K562 (cell line): ENCODE results near the gene REC8. TPM values are rescaled to one million over a fixed set of nuclear protein-coding genes. Genes with fewer than 3 reads are reported as not detected.

ENCODE experiments used
- ATAC-seq: fragments of 200-7000 bp; cut with Tn5 transposase; 3 replicates; pipeline ENCODE4 v1.9.1; 2020; ENCODE audit warnings: moderate library complexity
- BruUV-seq: library from RNA; stranded (reverse); fragments of 400-500 nt; replicated peaks from 2 replicates; lab custom pipeline; 2021; lab: Mats Ljungman, UMichigan
- CTCF ChIA-PET: fragments of 300-600 bp; formaldehyde crosslinking; extraction: SDS; loops from one replicate; lab custom pipeline; 2021; ENCODE audit warnings: low intra/inter-chr PET ratio; lab: Yijun Ruan, JAX
- POLR2A ChIA-PET: fragments of 300-600, 350-650 bp; sonication (Branson Sonifier 250); formaldehyde crosslinking; extraction: SDS; loops from one replicate; lab custom pipeline; 2021; ENCODE audit warnings: antibody characterized with exemption, inconsistent platforms; lab: Yijun Ruan, JAX
- DNase-seq, 4 experiments: peaks; one replicate each; pipeline versions ENCODE4 v3.0.0 to v3.0.0-alpha.2; 2011 to 2018; ENCODE audit warnings: low spot score in 3 of 4, mixed read lengths in 3 of 4; ENCODE audit errors: extremely low read depth in 1 of 4
- FAIRE-seq: peaks from 2 replicates; lab custom pipeline; 2011; peaks lifted over from hg19 to GRCh38; lab: Jason Lieb, UNC
- H2AFZ ChIP-seq: 2 replicates; pipeline ENCODE4 v1.6.0; 2011; ENCODE audit warnings: low read depth, low read length, control low read depth, inconsistent platforms
- H3K27ac ChIP-seq: fragments of 200-600 bp; 3 replicates; pipeline ENCODE4 v1.8.0; 2011; ENCODE audit warnings: low read depth, mild to moderate bottlenecking, control low read depth, inconsistent platforms, low read length, moderate library complexity, mixed read lengths; ENCODE audit errors: extremely low read depth
- H3K27me3 ChIP-seq, 2 experiments: fragments of 300-600 bp in 1 of 2; 2 replicates in 1 of 2; 3 replicates in 1 of 2; pipeline versions ENCODE4 v1.6.0 to v1.8.0; 2011; ENCODE audit warnings: inconsistent platforms in 2 of 2, low read length in 2 of 2, mild to moderate bottlenecking in 1 of 2, mixed read lengths in 1 of 2, moderate library complexity in 1 of 2; ENCODE audit not compliant: control insufficient read depth in 2 of 2, insufficient read depth in 2 of 2
- H3K36me3 ChIP-seq: fragments of 300-600 bp; 3 replicates; pipeline ENCODE4 v1.8.0; 2011; ENCODE audit warnings: mild to moderate bottlenecking, low read length, inconsistent platforms; ENCODE audit not compliant: control insufficient read depth, insufficient read depth
- H3K4me1 ChIP-seq, 2 experiments: fragments of 200-600 bp in 1 of 2; replicated peaks in 1 of 2; 2 replicates in 1 of 2; 3 replicates in 1 of 2; pipeline versions ENCODE4 v1.5.1 to v1.8.0; 2011; ENCODE audit warnings: inconsistent platforms in 2 of 2, low read length in 2 of 2, mild to moderate bottlenecking in 1 of 2, mixed read lengths in 1 of 2, moderate library complexity in 1 of 2; ENCODE audit not compliant: control insufficient read depth in 2 of 2, insufficient read depth in 2 of 2
- H3K4me2 ChIP-seq: 2 replicates; pipeline ENCODE4 v1.6.1; 2011; ENCODE audit warnings: low read length, control low read depth, inconsistent platforms, mixed read lengths; ENCODE audit not compliant: insufficient read depth
- H3K4me3 ChIP-seq: fragments of 200-600 bp; sonication (generic), shearing (Covaris generic); 2 replicates; pipeline ENCODE4 v1.5.1; 2016; ENCODE audit warnings: control low read depth, inconsistent platforms
- H3K79me2 ChIP-seq: fragments of 200-600 bp; 3 replicates; pipeline ENCODE4 v1.8.0; 2011; ENCODE audit warnings: low read length, inconsistent platforms; ENCODE audit not compliant: control insufficient read depth, insufficient read depth
- H3K9ac ChIP-seq, 2 experiments: 2 replicates each; pipeline versions ENCODE4 v1.6.0 to v1.6.1; 2011; ENCODE audit warnings: low read depth in 2 of 2, low read length in 2 of 2, control low read depth in 1 of 2, inconsistent platforms in 1 of 2, mild to moderate bottlenecking in 1 of 2, mixed read lengths in 1 of 2; ENCODE audit not compliant: insufficient read depth in 1 of 2
- H3K9me1 ChIP-seq: one replicate; pipeline ENCODE4 v1.6.0; 2011; ENCODE audit warnings: inconsistent platforms, mild to moderate bottlenecking, low read length, moderate library complexity; ENCODE audit not compliant: control insufficient read depth, insufficient read depth
- H3K9me3 ChIP-seq: replicated peaks from 2 replicates; pipeline ENCODE4 v1.5.1; 2011; ENCODE audit warnings: low read depth, low read length, inconsistent platforms; ENCODE audit not compliant: control insufficient read depth, insufficient read depth
- H4K20me1 ChIP-seq: replicated peaks from 2 replicates; pipeline ENCODE4 v1.6.1; 2011; ENCODE audit warnings: low read length, inconsistent platforms, mixed read lengths; ENCODE audit not compliant: control insufficient read depth, insufficient read depth
- CSDE1 ChIP-seq, 2 experiments: fragments of 450-650 bp; IDR thresholded peaks; 2 replicates each; pipeline ENCODE4 v1.6.1; 2016; ENCODE audit warnings: mild to moderate bottlenecking in 1 of 2
- RAD51 ChIP-seq: fragments of 450-650 bp; IDR thresholded peaks from 2 replicates; pipeline ENCODE4 v1.7.1; 2016; ENCODE audit warnings: low read depth, mild to moderate bottlenecking, borderline replicate concordance
- ZNF780A ChIP-seq: fragments of 250-450 bp; sonication (Bioruptor Pico); IDR thresholded peaks from 2 replicates; pipeline ENCODE4 v1.5.0; 2021; ENCODE audit warnings: mild to moderate bottlenecking
- WGBS: fragments of 100-300 bp; shearing (Covaris generic); methylation state at CpG from one replicate; pipeline ENCODE4 v1.1.6; 2016; ENCODE audit warnings: low coverage, mixed read lengths; ENCODE audit not compliant: insufficient coverage; ENCODE audit errors: missing lambda C conversion rate; 5-methylcytosine and 5-hydroxymethylcytosine counted together
- in situ Hi-C: fragments of 300-500 bp; cut with MboI; formaldehyde crosslinking; loops from 4 replicates; pipeline ENCODE4 v1.15.0; 2018; ENCODE audit warnings: inconsistent platforms, mixed read lengths
- intact Hi-C: fragments of 100-400 bp; cut with micrococcal nuclease; formaldehyde crosslinking; loops from 2 replicates; pipeline ENCODE4 v1.14.2; 2022
- polyA plus RNA-seq, 8 experiments: library from polyadenylated mRNA; depleted of rRNA in 4 of 8; stranded (reverse) in 5 of 8; unstranded in 3 of 8; fragments of >200 nt; fragmentation: Nextera tagmentation in 2 of 8; fragmentation: Illumina TruSeq in 1 of 8; extraction: Ambion mirVana in 2 of 8; extraction: Trizol in 1 of 8; gene quantifications; 2 replicates each; pipeline versions ENCODE4 v1.2.1 to v1.2.3, GENCODE V29; 2011 to 2014; ENCODE audit warnings: inconsistent platforms in 1 of 8, missing spikeins in 1 of 8
- total RNA-seq, 7 experiments: library from RNA; depleted of rRNA in 6 of 7; stranded (reverse); fragments of >200 nt in 6 of 7; fragmentation: Illumina TruSeq in 2 of 7; extraction: Trizol in 2 of 7; gene quantifications; 2 replicates each; pipeline versions ENCODE4 v1.2.1 to v1.2.3, GENCODE V29; 2011 to 2021; ENCODE audit warnings: low replicate concordance in 1 of 7
- TF ChIP-seq, protein P1 (sequence below), 2 experiments: fragments of 450-650 bp in 1 of 2; IDR thresholded peaks; 2 replicates each; pipeline ENCODE4 v1.6.1; 2011 to 2017; ENCODE audit warnings: low read depth in 2 of 2, antibody characterized with exemption in 1 of 2, borderline replicate concordance in 1 of 2, low read length in 1 of 2, mild to moderate bottlenecking in 1 of 2, mixed read lengths in 1 of 2; ENCODE audit not compliant: control insufficient read depth in 1 of 2

REC8 gene
- total and polyA plus RNA-seq, 9 of the 15 experiments (the other 6 are each of a cell fraction or from before 2014, with no cell fraction given) = 0.11 to 2.5 (median 0.85) TPM

DNA sequence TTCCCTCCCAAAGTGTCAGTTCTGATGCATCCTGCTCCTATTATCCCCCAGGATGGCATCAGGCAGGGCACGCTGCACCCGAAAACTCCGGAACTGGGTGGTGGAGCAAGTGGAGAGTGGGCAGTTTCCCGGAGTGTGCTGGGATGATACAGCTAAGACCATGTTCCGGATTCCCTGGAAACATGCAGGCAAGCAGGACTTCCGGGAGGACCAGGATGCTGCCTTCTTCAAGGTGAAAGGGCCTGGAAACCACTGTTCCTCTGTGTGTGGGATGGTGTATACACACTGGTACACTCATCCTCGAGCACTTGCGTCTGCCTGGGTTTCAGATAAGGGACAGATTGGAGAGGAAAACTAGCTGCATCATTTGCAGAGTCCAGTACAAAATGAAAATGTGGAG lies 9.8 kb upstream of the REC8 start (continued):
- TF ChIP-seq, protein P1, sequence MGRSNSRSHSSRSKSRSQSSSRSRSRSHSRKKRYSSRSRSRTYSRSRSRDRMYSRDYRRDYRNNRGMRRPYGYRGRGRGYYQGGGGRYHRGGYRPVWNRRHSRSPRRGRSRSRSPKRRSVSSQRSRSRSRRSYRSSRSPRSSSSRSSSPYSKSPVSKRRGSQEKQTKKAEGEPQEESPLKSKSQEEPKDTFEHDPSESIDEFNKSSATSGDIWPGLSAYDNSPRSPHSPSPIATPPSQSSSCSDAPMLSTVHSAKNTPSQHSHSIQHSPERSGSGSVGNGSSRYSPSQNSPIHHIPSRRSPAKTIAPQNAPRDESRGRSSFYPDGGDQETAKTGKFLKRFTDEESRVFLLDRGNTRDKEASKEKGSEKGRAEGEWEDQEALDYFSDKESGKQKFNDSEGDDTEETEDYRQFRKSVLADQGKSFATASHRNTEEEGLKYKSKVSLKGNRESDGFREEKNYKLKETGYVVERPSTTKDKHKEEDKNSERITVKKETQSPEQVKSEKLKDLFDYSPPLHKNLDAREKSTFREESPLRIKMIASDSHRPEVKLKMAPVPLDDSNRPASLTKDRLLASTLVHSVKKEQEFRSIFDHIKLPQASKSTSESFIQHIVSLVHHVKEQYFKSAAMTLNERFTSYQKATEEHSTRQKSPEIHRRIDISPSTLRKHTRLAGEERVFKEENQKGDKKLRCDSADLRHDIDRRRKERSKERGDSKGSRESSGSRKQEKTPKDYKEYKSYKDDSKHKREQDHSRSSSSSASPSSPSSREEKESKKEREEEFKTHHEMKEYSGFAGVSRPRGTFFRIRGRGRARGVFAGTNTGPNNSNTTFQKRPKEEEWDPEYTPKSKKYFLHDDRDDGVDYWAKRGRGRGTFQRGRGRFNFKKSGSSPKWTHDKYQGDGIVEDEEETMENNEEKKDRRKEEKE (IDR thresholded peaks at IDR 0.05; ENCODE audit: borderline replicate concordance in 1 of 2, control insufficient read depth in 1 of 2, low read depth in 2 of 2, low read length in 1 of 2) = no peak

DNA sequence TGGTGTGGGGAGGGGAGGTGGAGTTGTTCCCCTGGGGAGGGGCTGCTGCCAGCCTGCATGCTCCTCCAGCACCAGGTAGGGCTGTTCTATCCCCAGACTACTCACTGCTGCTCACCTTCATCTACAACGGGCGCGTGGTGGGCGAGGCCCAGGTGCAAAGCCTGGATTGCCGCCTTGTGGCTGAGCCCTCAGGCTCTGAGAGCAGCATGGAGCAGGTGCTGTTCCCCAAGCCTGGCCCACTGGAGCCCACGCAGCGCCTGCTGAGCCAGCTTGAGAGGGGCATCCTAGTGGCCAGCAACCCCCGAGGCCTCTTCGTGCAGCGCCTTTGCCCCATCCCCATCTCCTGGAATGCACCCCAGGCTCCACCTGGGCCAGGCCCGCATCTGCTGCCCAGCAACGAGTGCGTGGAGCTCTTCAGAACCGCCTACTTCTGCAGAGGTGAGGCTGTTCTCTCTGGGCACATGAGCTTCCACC lies 7.3 kb upstream of the REC8 start:
- no peak for TF ChIP-seq ZNF780A (CRISPR knock-in tag)
- no peak for TF ChIP-seq CSDE1 (IDR thresholded peaks at IDR 0.05)
- no peak for TF ChIP-seq RAD51
- TF ChIP-seq, all 486 proteins: peak for 0
- no peak overlapping the region for H3K4me3 ChIP-seq
- no TSS peak for BruUV-seq
- no peak overlapping the region for H3K27ac ChIP-seq
- peaks cover 10% of the 10 kb centered on the region; the same call in 2 of the 3 replicates for H3K79me2 ChIP-seq
- WGBS = 85% methylated on average over 12 of the region's 14 CpGs
- H3K27me3 ChIP-seq = no peaks in the 10 kb centered on the region
- DNase-seq (no peak), ATAC-seq (no peak), FAIRE-seq (no peak)
- H3K9me1 ChIP-seq = no peaks in the 10 kb centered on the region
- in situ Hi-C loops = no loop called here
- no peaks in the 10 kb centered on the region for H3K9me3 ChIP-seq
- peaks cover 10 to 23% of the 10 kb centered on the region in 2 experiments; a peak in 4 of 5 replicates for H3K4me1 ChIP-seq
- no peaks in the 10 kb centered on the region for H4K20me1 ChIP-seq
- H2AFZ ChIP-seq = no peak overlapping the region
- H3K36me3 ChIP-seq = peaks cover 52% of the 10 kb centered on the region; the same call in 2 of the 3 replicates
- H3K9ac ChIP-seq = no peak overlapping the region
- H3K4me2 ChIP-seq = no peak overlapping the region
- CTCF ChIA-PET = no interaction called here
- POLR2A ChIA-PET = interaction anchor here (0.5 to 0.7 kb wide), 2 partner anchors 24 to 51 kb away, joined by 3 read pairs; partner anchors contain the start of gene IPO4
- intact Hi-C loops = no loop called here
